Measurements from ENCODE around the gene MT1G.
"Not testable (repeated sequence)": the region's sequence is repeated elsewhere in the genome, so short reads cannot be mapped to it uniquely, and the experiment has no call there.

The MT1G gene

GRCh38 chr16:56623184-56623583 lies 44.7 kb downstream of the MT1G start:
- not testable (repeated sequence) for DNase-seq (ENCODE audit: low read depth in 1 of 2, low spot score in 1 of 2); H3K27ac ChIP-seq (replicated peaks); H3K4me3 ChIP-seq (replicated peaks; ENCODE audit: insufficient read depth, low read length)
- H3K27me3 ChIP-seq (ENCODE audit: insufficient read depth, poor library complexity, severe bottlenecking) = peaks cover 16% of the 10 kb centered on the region

DNA sequence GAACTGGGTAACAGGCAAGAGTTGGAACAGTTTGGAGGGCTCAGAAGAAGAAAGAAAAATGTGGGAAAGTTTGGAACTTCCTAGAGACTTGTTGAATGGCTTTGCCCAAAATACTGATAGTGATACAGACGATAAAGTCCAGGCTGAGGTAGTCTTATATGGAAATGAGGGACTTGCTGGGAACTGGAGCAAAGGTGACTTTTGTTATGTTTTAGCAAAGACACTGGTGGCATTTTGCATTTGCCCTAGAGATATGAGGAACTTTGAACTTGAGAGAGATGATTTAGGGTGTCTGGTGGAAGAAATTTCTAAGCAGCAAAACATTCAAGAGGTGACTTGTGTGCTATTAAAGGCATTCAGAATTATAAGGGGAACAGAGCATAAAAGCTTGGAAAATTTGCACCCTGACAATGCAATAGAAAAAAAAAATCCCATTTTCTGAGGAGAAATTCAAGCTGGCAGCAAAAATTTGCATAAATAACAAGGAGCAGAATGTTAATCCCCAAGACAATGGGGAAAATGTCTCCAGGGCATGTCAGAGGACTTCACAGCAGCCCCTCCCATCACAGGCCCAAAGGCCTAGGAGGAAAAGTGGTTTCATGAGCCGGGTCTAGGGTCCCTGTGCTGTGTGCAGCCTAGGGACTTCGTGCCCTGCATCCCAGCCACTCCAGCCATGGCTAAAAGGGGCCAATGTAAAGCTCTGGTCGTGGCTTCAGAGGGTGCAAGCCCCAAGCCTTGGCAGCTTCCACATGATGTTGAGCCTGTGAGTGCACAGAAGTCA lies 46.0 kb downstream of the MT1G start:
- peaks cover 24% of the 10 kb centered on the region for H3K27me3 ChIP-seq (ENCODE audit: insufficient read depth, poor library complexity, severe bottlenecking)
- H3K27ac ChIP-seq (replicated peaks); H3K4me3 ChIP-seq (replicated peaks; ENCODE audit: insufficient read depth, low read length); DNase-seq (ENCODE audit: low read depth in 1 of 2, low spot score in 1 of 2): not testable (repeated sequence)

- TF ChIP-seq GABPA (IDR thresholded peaks at IDR 0.05; ENCODE audit: low read depth) = no peak
- TF ChIP-seq POLR2AphosphoS5 (IDR thresholded peaks at IDR 0.05; ENCODE audit: low read depth) = no peak
- TF ChIP-seq SPI1 (IDR thresholded peaks at IDR 0.05; ENCODE audit: borderline replicate concordance, low read depth) = no peak
- no peak for TF ChIP-seq CTCF (IDR thresholded peaks at IDR 0.05; ENCODE audit: insufficient read depth, low read length)
- TF ChIP-seq REST (IDR thresholded peaks at IDR 0.05; ENCODE audit: insufficient replicate concordance, low read depth) = no peak
These were observed 47.4 kb downstream of the MT1G start for GRCh38 chr16:56620339-56620897.

GRCh38 chr16:56618138-56618537 lies 49.7 kb downstream of the MT1G start:
- Histone ChIP-seq H3K27ac (replicated peaks) (no peak overlapping the region), H3K4me3 (replicated peaks; ENCODE audit: insufficient read depth, low read length) (no peak overlapping the region), H3K27me3 (ENCODE audit: insufficient read depth, poor library complexity, severe bottlenecking) (peaks cover 11% of the 10 kb centered on the region)
- DNase-seq (ENCODE audit: low read depth in 1 of 2, low spot score in 1 of 2) = no peak
- TF ChIP-seq GABPA (IDR thresholded peaks at IDR 0.05; ENCODE audit: low read depth) (no peak), POLR2AphosphoS5 (IDR thresholded peaks at IDR 0.05; ENCODE audit: low read depth) (no peak), REST (IDR thresholded peaks at IDR 0.05; ENCODE audit: insufficient replicate concordance, low read depth) (no peak), CTCF (IDR thresholded peaks at IDR 0.05; ENCODE audit: insufficient read depth, low read length) (no peak), SPI1 (IDR thresholded peaks at IDR 0.05; ENCODE audit: borderline replicate concordance, low read depth) (no peak)

More at GRCh38 chr16:56620339-56620897, 47.4 kb downstream of the MT1G start:
- peaks cover 18% of the 10 kb centered on the region for H3K27me3 ChIP-seq (ENCODE audit: insufficient read depth, poor library complexity, severe bottlenecking)
- no peak overlapping the region for H3K27ac ChIP-seq (replicated peaks)
- DNase-seq (ENCODE audit: low read depth in 1 of 2, low spot score in 1 of 2) = no peak
- H3K4me3 ChIP-seq (replicated peaks; ENCODE audit: insufficient read depth, low read length) = no peak overlapping the region

All from HL-60 (cell line).